CD4-positive, CD25-positive, alpha-beta regulatory T cell (primary cell): ENCODE results near the gene RNU7-1. TPM values are rescaled to one million over a fixed set of nuclear protein-coding genes. Genes with fewer than 3 reads are reported as not detected.

Source experiments
- ATAC-seq, 2 donors: fragments of 150-1000 bp; cut with Tn5 transposase; one replicate each; pipeline ENCODE4 v1.10.0; 2021; ENCODE audit warnings: low read depth in 2 of 2, moderate number of reproducible peaks in 2 of 2, moderate library complexity in 1 of 2
- DNase-seq, 3 donors: peaks; one replicate each; pipeline versions ENCODE4 v3.0.0 to v3.0.0-alpha.2; 2012 to 2022; ENCODE audit warnings: mixed read lengths in 1 of 3
- H3K27ac ChIP-seq: one replicate; pipeline ENCODE4 v1.7.0; 2013; ENCODE audit warnings: mild to moderate bottlenecking, low read length; ENCODE audit not compliant: insufficient read depth, poor library complexity, severe bottlenecking
- H3K27me3 ChIP-seq: one replicate; pipeline ENCODE4 v1.7.0; 2013; ENCODE audit warnings: low read length; ENCODE audit not compliant: control insufficient read depth, insufficient read depth
- H3K36me3 ChIP-seq: one replicate; pipeline ENCODE4 v1.7.0; 2013; ENCODE audit warnings: mild to moderate bottlenecking, low read length, moderate library complexity; ENCODE audit not compliant: control insufficient read depth, insufficient read depth
- H3K4me1 ChIP-seq: 2 replicates; pipeline ENCODE4 v1.7.0; 2013; ENCODE audit warnings: mild to moderate bottlenecking, low read length; ENCODE audit not compliant: insufficient read depth, control insufficient read depth, poor library complexity, severe bottlenecking
- H3K4me3 ChIP-seq: one replicate; pipeline ENCODE4 v1.7.0; 2013; ENCODE audit warnings: low read depth, mild to moderate bottlenecking, low read length, moderate library complexity
- H3K9me3 ChIP-seq, 2 experiments: 1 replicate in 1 of 2; 2 replicates in 1 of 2; pipeline ENCODE4 v1.7.0; 2013; ENCODE audit warnings: low read length in 2 of 2, mild to moderate bottlenecking in 1 of 2, moderate library complexity in 1 of 2; ENCODE audit not compliant: control insufficient read depth in 2 of 2
- H3K27ac Mint-ChIP-seq, 3 donors: one replicate each; pipeline ENCODE4 v1.8.0; 2020 to 2022; ENCODE audit warnings: mild to moderate bottlenecking in 3 of 3, mixed read lengths in 3 of 3, moderate library complexity in 2 of 3
- H3K27me3 Mint-ChIP-seq: one replicate; pipeline ENCODE4 v1.8.0; 2022; ENCODE audit warnings: mild to moderate bottlenecking, mixed read lengths
- H3K36me3 Mint-ChIP-seq: one replicate; pipeline ENCODE4 v1.8.0; 2020; ENCODE audit warnings: mixed read lengths
- H3K4me1 Mint-ChIP-seq, 4 donors: one replicate each; pipeline ENCODE4 v1.8.0; 2020 to 2022; ENCODE audit warnings: mixed read lengths in 4 of 4, mild to moderate bottlenecking in 1 of 4
- H3K4me3 Mint-ChIP-seq, 4 donors: one replicate each; pipeline ENCODE4 v1.8.0; 2020 to 2022; ENCODE audit warnings: mild to moderate bottlenecking in 4 of 4, mixed read lengths in 4 of 4, moderate library complexity in 3 of 4
- H3K9me3 Mint-ChIP-seq, 7 donors: one replicate each; pipeline ENCODE4 v1.8.0; 2020 to 2022; ENCODE audit warnings: mixed read lengths in 7 of 7, mild to moderate bottlenecking in 3 of 7, moderate library complexity in 2 of 7
- polyA plus RNA-seq, 4 donors: library from polyadenylated mRNA; unstranded; fragments of 300-500 nt; fragmentation: Illumina TruSeq; gene quantifications; one replicate each; pipeline ENCODE4 v1.2.3, GENCODE V29; 2021
- total RNA-seq: library from RNA; stranded (reverse); gene quantifications from one replicate; pipeline ENCODE4 v1.2.3, GENCODE V29; 2022

RNU7-1 gene
- total and polyA plus RNA-seq, 5 donors from 2014 or later: not detected

GRCh38 chr12:6928022-6928702 lies 15.5 kb upstream of the RNU7-1 start:
- H3K27ac Mint-ChIP-seq: peak overlapping the region; percentile 94 to 95 (median 94)
- H3K4me3 Mint-ChIP-seq: peak overlapping the region; percentile 74 to 94 (median 90)
- DNase-seq (peak in 1 of 3 donors; percentile 31), ATAC-seq (peak in 1 of 2 donors; percentile 3)
- H3K4me1 Mint-ChIP-seq: peaks cover 10 to 64% (median 41%) of the 10 kb centered on the region in 4 donors
- H3K27me3 Mint-ChIP-seq: no peaks in the 10 kb centered on the region
- Histone ChIP-seq H3K36me3 (no peaks in the 10 kb centered on the region), H3K4me3 (no peak overlapping the region), H3K27ac (peak overlapping the region; percentile 75), H3K4me1 (peaks cover 37% of the 10 kb centered on the region), H3K9me3 (no peaks in the 10 kb centered on the region), H3K27me3 (no peaks in the 10 kb centered on the region)
- no peaks in the 10 kb centered on the region for H3K36me3 Mint-ChIP-seq
- no peaks in the 10 kb centered on the region for H3K9me3 Mint-ChIP-seq

DNA sequence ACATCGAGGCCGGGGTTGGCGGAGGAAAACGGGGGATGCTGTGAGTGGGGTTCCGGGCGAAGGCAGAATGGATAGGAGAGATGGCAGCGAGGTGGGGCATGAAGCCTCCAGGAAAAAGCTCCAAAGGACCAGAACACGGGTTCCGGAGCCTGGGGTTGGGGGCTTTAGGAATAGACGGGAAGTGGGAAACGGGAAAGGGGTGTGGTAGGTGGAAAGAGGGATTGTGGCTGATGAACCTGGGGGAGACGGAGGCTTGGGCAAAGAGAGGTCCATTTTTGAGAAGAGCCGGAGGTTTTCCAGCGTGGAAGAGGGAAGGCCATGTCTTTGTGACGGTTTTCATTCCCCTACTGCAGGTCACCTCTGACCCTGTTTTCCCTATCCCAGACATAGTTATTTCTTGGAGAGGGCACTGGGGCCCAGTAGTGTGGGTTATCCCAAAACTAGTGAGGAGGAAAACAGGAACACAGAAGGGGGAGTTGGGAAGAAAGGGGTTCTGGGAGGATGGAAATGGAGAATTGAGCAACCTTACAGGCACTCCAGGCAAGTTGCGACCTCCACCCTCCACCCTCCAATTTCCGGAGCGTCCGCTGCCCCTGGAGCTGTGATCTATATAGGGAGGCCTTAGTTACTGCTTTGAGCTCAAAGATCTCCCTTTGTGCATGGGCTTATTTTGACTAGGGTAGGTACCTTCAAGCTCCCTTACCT lies 14.8 kb upstream of the RNU7-1 start:
- H3K27ac ChIP-seq: peak overlapping the region; percentile 75
- H3K9me3 Mint-ChIP-seq: no peaks in the 10 kb centered on the region
- peaks cover 37% of the 10 kb centered on the region for H3K4me1 ChIP-seq
- H3K4me3 Mint-ChIP-seq: peak overlapping the region; percentile 74 to 94 (median 90)
- no peaks in the 10 kb centered on the region for H3K9me3 ChIP-seq
- H3K27me3 ChIP-seq: no peaks in the 10 kb centered on the region
- no peaks in the 10 kb centered on the region for H3K27me3 Mint-ChIP-seq
- DNase-seq (no peak), ATAC-seq (no peak)
- peaks cover 1% of the 10 kb centered on the region for H3K36me3 Mint-ChIP-seq
- H3K4me1 Mint-ChIP-seq: peaks cover 10 to 69% (median 42%) of the 10 kb centered on the region in 4 donors
- H3K4me3 ChIP-seq: peak overlapping the region; percentile 53
- peak overlapping the region; percentile 94 to 95 (median 94) for H3K27ac Mint-ChIP-seq
- H3K36me3 ChIP-seq: no peaks in the 10 kb centered on the region

GRCh38 chr12:6929466-6930452 lies 13.9 kb upstream of the RNU7-1 start:
- H3K27me3 ChIP-seq: no peaks in the 10 kb centered on the region
- Mint-ChIP-seq H3K27ac (peak overlapping the region; percentile 94 to 95 (median 94)), H3K9me3 (no peaks in the 10 kb centered on the region), H3K36me3 (peaks cover 8% of the 10 kb centered on the region), H3K4me1 (peaks cover 10 to 68% (median 37%) of the 10 kb centered on the region in 4 donors), H3K4me3 (peak overlapping the region; percentile 74 to 94 (median 90)), H3K27me3 (no peaks in the 10 kb centered on the region)
- peak overlapping the region; percentile 75 for H3K27ac ChIP-seq
- DNase-seq: no peak
- peaks cover 29% of the 10 kb centered on the region for H3K4me1 ChIP-seq
- H3K36me3 ChIP-seq: no peaks in the 10 kb centered on the region
- H3K9me3 ChIP-seq: no peaks in the 10 kb centered on the region
- peak overlapping the region; percentile 53 for H3K4me3 ChIP-seq
- no peak for ATAC-seq

DNA sequence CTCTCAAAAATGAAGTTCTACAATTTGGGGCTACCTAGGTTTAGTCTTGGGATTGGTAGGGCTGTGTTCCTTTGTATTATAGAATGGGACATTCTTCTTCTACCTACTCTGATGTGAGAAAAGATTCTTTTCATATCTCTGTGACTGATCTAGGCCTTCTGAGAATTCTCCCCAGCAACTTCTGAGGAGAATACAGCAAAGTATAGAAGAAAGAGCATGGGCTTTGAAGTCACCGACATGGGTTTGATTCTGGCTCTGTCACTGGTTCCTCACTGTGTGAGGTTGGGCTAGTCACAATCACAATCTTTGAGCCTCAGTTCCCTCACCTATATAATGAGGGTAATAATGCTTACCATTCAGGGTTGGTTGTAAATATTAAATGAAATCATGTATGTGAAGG lies 10.8 kb upstream of the RNU7-1 start:
- Mint-ChIP-seq H3K4me3 (peak overlapping the region in 3 of 4 donors; percentile 21 to 76 (median 55)), H3K36me3 (peaks cover 12% of the 10 kb centered on the region), H3K4me1 (peaks cover 10 to 73% (median 41%) of the 10 kb centered on the region in 4 donors), H3K9me3 (no peaks in the 10 kb centered on the region), H3K27me3 (no peaks in the 10 kb centered on the region), H3K27ac (peak overlapping the region; percentile 70 to 92 (median 80))
- H3K4me1 ChIP-seq: peaks cover 42% of the 10 kb centered on the region
- DNase-seq (peak in 1 of 3 donors; percentile 69), ATAC-seq (peak in 1 of 2 donors; percentile 14)
- H3K9me3 ChIP-seq: no peaks in the 10 kb centered on the region
- peak overlapping the region; percentile 1 for H3K4me3 ChIP-seq
- no peaks in the 10 kb centered on the region for H3K27me3 ChIP-seq
- peak overlapping the region; percentile 38 for H3K27ac ChIP-seq
- H3K36me3 ChIP-seq: peaks cover 5% of the 10 kb centered on the region

GRCh38 chr12:6934110-6934509 lies 9.5 kb upstream of the RNU7-1 start:
- Mint-ChIP-seq H3K27me3 (no peaks in the 10 kb centered on the region), H3K9me3 (no peaks in the 10 kb centered on the region), H3K4me3 (peak overlapping the region in 3 of 4 donors; percentile 27 to 88 (median 32)), H3K36me3 (peaks cover 12% of the 10 kb centered on the region), H3K4me1 (peaks cover 10 to 73% (median 41%) of the 10 kb centered on the region in 4 donors), H3K27ac (peak overlapping the region; percentile 89 to 92 (median 91))
- Histone ChIP-seq H3K4me1 (peaks cover 42% of the 10 kb centered on the region), H3K27me3 (no peaks in the 10 kb centered on the region), H3K36me3 (peaks cover 5% of the 10 kb centered on the region), H3K4me3 (no peak overlapping the region), H3K9me3 (no peaks in the 10 kb centered on the region), H3K27ac (peak overlapping the region; percentile 20)
- ATAC-seq (no peak), DNase-seq (no peak)

DNA sequence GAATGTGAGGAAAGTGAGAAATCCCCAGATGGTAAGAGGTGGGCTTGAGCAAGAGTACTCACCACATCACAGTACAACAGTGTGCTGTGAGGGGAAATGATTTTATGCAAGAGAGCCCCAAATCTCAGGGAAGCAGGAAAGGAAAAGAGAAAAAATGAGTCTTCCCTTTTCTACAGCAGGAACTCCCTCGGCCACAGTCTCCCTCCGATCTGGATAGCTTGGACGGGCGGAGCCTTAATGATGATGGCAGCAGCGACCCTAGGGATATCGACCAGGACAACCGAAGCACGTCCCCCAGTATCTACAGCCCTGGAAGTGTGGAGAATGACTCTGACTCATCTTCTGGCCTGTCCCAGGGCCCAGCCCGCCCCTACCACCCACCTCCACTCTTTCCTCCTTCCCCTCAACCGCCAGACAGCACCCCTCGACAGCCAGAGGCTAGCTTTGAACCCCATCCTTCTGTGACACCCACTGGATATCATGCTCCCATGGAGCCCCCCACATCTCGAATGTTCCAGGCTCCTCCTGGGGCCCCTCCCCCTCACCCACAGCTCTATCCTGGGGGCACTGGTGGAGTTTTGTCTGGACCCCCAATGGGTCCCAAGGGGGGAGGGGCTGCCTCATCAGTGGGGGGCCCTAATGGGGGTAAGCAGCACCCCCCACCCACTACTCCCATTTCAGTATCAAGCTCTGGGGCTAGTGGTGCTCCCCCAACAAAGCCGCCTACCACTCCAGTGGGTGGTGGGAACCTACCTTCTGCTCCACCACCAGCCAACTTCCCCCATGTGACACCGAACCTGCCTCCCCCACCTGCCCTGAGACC lies 8.0 kb upstream of the RNU7-1 start:
- H3K27me3 Mint-ChIP-seq: no peaks in the 10 kb centered on the region
- peaks cover 4 to 70% (median 30%) of the 10 kb centered on the region in 4 donors for H3K4me1 Mint-ChIP-seq
- peaks cover 12% of the 10 kb centered on the region for H3K36me3 Mint-ChIP-seq
- H3K27ac Mint-ChIP-seq: peak overlapping the region; percentile 91 to 97 (median 95)
- H3K27ac ChIP-seq: peak overlapping the region; percentile 93
- H3K4me3 ChIP-seq: no peak overlapping the region
- peaks cover 34% of the 10 kb centered on the region for H3K4me1 ChIP-seq
- peak overlapping the region; percentile 71 to 88 (median 73) for H3K4me3 Mint-ChIP-seq
- H3K9me3 Mint-ChIP-seq: no peaks in the 10 kb centered on the region
- H3K9me3 ChIP-seq: no peaks in the 10 kb centered on the region
- no peak for ATAC-seq
- peaks cover 5% of the 10 kb centered on the region for H3K36me3 ChIP-seq
- no peak for DNase-seq
- no peaks in the 10 kb centered on the region for H3K27me3 ChIP-seq
